ENCODE data around the gene RABL2B.

RABL2B gene

DNA sequence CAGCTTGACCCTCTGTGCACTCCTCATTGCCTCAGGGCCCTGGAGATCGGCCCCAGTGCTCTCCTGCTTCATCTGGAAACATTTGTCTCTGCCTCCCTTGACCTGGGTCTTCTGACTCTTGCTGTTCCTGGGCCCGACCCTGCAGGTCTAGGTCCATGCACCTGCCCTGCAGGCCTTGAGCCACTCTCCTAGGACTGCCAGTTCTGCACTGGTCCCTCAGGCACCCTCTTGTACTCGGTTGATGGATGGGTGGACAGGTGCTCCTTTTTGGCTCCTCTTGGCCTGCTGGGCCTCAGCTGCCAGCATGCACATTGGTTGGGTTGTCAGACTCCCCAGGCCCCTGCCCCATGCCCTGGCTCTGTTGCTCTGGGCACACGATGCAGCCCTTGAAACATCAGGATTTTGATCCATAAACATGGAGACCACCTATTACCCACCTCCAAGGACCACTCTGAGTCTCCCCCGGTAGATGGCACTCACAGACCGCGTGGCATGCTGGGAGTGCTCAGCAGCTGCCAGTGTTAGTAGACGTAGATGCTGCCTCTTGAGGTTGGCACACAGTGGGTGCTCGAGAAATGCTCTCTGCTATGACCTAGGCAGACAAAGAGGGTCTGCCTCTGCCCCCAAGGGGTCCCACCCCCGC lies 65.6 kb downstream of the RABL2B start:
- ATAC-seq: no peak
- TF ChIP-seq, protein P1, sequence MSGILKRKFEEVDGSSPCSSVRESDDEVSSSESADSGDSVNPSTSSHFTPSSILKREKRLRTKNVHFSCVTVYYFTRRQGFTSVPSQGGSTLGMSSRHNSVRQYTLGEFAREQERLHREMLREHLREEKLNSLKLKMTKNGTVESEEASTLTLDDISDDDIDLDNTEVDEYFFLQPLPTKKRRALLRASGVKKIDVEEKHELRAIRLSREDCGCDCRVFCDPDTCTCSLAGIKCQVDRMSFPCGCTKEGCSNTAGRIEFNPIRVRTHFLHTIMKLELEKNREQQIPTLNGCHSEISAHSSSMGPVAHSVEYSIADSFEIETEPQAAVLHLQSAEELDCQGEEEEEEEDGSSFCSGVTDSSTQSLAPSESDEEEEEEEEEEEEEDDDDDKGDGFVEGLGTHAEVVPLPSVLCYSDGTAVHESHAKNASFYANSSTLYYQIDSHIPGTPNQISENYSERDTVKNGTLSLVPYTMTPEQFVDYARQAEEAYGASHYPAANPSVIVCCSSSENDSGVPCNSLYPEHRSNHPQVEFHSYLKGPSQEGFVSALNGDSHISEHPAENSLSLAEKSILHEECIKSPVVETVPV (CRISPR knock-in tag; IDR thresholded peaks at IDR 0.05): no peak
- no peak for TF ChIP-seq TOX (CRISPR knock-in tag; IDR thresholded peaks at IDR 0.05; ENCODE audit: borderline replicate concordance)
- TF ChIP-seq ZNF8 (CRISPR knock-in tag; IDR thresholded peaks at IDR 0.05): no peak
- TF ChIP-seq POU6F1 (CRISPR knock-in tag; IDR thresholded peaks at IDR 0.05; ENCODE audit: borderline replicate concordance, low read depth): no peak
- TF ChIP-seq PPARA (CRISPR knock-in tag; IDR thresholded peaks at IDR 0.05; ENCODE audit: borderline replicate concordance): no peak
- TF ChIP-seq CSDC2 (CRISPR knock-in tag; IDR thresholded peaks at IDR 0.05): no peak
- TF ChIP-seq ZNF70 (CRISPR knock-in tag; IDR thresholded peaks at IDR 0.05): no peak
- TF ChIP-seq ZFP3 (CRISPR knock-in tag; IDR thresholded peaks at IDR 0.05): no peak
- no peak for TF ChIP-seq CREB5 (CRISPR knock-in tag; IDR thresholded peaks at IDR 0.05; ENCODE audit: low read depth)

Data from SK-N-SH treated with all-trans-retinoic acid at 6 μM for 48 hours (cell line).